H9 (cell line): Measurements from ENCODE around the gene FKBP11. TPM values are rescaled to one million over a fixed set of nuclear protein-coding genes. Genes with fewer than 3 reads are reported as not detected.

Source experiments
- DNase-seq: peaks from one replicate; pipeline ENCODE4 v3.0.0-alpha.2; 2017
- H2AFZ ChIP-seq: one replicate; pipeline ENCODE4 v1.6.1; 2013; ENCODE audit warnings: mild to moderate bottlenecking, low read length, control low read depth, moderate library complexity
- H2AK5ac ChIP-seq: 2 replicates; pipeline ENCODE4 v1.6.1; 2013; ENCODE audit warnings: low read length, control low read depth, mixed read lengths; ENCODE audit not compliant: insufficient read length
- H2BK120ac ChIP-seq: one replicate; pipeline ENCODE4 v1.6.1; 2013; ENCODE audit warnings: low read depth, mild to moderate bottlenecking, low read length, control low read depth, inconsistent platforms; ENCODE audit not compliant: poor library complexity, severe bottlenecking
- H2BK12ac ChIP-seq: 2 replicates; pipeline ENCODE4 v1.6.1; 2013; ENCODE audit warnings: low read length, control low read depth, mixed read lengths, low read depth; ENCODE audit not compliant: insufficient read length
- H2BK15ac ChIP-seq: 2 replicates; pipeline ENCODE4 v1.6.1; 2013; ENCODE audit warnings: low read depth, low read length, control low read depth
- H2BK20ac ChIP-seq: one replicate; pipeline ENCODE4 v1.6.1; 2013; ENCODE audit warnings: low read depth, mild to moderate bottlenecking, low read length, control low read depth, inconsistent platforms; ENCODE audit not compliant: poor library complexity, severe bottlenecking
- H2BK5ac ChIP-seq: 2 replicates; pipeline ENCODE4 v1.6.1; 2013; ENCODE audit warnings: low read length, control low read depth, mixed read lengths; ENCODE audit not compliant: insufficient read length
- H3K14ac ChIP-seq: 2 replicates; pipeline ENCODE4 v1.6.1; 2013; ENCODE audit warnings: low read length, control low read depth; ENCODE audit not compliant: insufficient read depth
- H3K18ac ChIP-seq: 2 replicates; pipeline ENCODE4 v1.6.1; 2013; ENCODE audit warnings: low read depth, mild to moderate bottlenecking, mixed read lengths, low read length, control low read depth; ENCODE audit not compliant: insufficient read length
- H3K23ac ChIP-seq: 2 replicates; pipeline ENCODE4 v1.6.1; 2013; ENCODE audit warnings: low read length, control low read depth, mixed read lengths, low read depth; ENCODE audit not compliant: insufficient read length
- H3K23me2 ChIP-seq: 2 replicates; pipeline ENCODE4 v1.6.1; 2013; ENCODE audit warnings: low read depth, mild to moderate bottlenecking, mixed read lengths, low read length, control low read depth; ENCODE audit not compliant: insufficient read length, poor library complexity, severe bottlenecking
- H3K27ac ChIP-seq: 2 replicates; pipeline ENCODE4 v1.5.1; 2013; ENCODE audit warnings: low read length, control low read depth, mixed read lengths, low read depth; ENCODE audit not compliant: insufficient read length
- H3K27me3 ChIP-seq: 2 replicates; pipeline ENCODE4 v1.6.1; 2013; ENCODE audit warnings: low read length, control low read depth, inconsistent platforms; ENCODE audit not compliant: insufficient read depth
- H3K4ac ChIP-seq: 2 replicates; pipeline ENCODE4 v1.6.1; 2013; ENCODE audit warnings: low read depth, mild to moderate bottlenecking, control low read depth, inconsistent platforms, low read length, moderate library complexity
- H3K4me1 ChIP-seq: 2 replicates; pipeline ENCODE4 v1.6.1; 2013; ENCODE audit warnings: low read length, control low read depth, inconsistent platforms; ENCODE audit not compliant: insufficient read depth
- H3K4me2 ChIP-seq: 2 replicates; pipeline ENCODE4 v1.6.1; 2013; ENCODE audit warnings: low read length, control low read depth, mixed read lengths; ENCODE audit not compliant: insufficient read length, insufficient read depth
- H3K56ac ChIP-seq: 2 replicates; pipeline ENCODE4 v1.6.1; 2013; ENCODE audit warnings: low read depth, mild to moderate bottlenecking, mixed read lengths, low read length, control low read depth; ENCODE audit not compliant: insufficient read length
- H3K79me1 ChIP-seq: 2 replicates; pipeline ENCODE4 v1.6.1; 2013; ENCODE audit warnings: low read depth, mild to moderate bottlenecking, moderate library complexity, low read length, control low read depth, inconsistent platforms; ENCODE audit not compliant: insufficient read depth, poor library complexity, severe bottlenecking
- H3K79me2 ChIP-seq: 2 replicates; pipeline ENCODE4 v1.6.1; 2013; ENCODE audit warnings: low read length, control low read depth, inconsistent platforms; ENCODE audit not compliant: insufficient read depth
- H3K9ac ChIP-seq: 2 replicates; pipeline ENCODE4 v1.6.1; 2013; ENCODE audit warnings: low read length, control low read depth, mixed read lengths; ENCODE audit not compliant: insufficient read length; ENCODE audit errors: extremely low read depth
- H3K9me3 ChIP-seq: one replicate; pipeline ENCODE4 v1.6.1; 2013; ENCODE audit warnings: low read depth, low read length, inconsistent platforms; ENCODE audit not compliant: control insufficient read depth
- H3T11ph ChIP-seq: one replicate; pipeline ENCODE4 v1.6.1; 2013; ENCODE audit warnings: mild to moderate bottlenecking, low read length, control low read depth, inconsistent platforms
- H4K20me1 ChIP-seq: one replicate; pipeline ENCODE4 v1.6.1; 2013; ENCODE audit not compliant: control insufficient read depth, insufficient read length, insufficient read depth
- H4K5ac ChIP-seq: 2 replicates; pipeline ENCODE4 v1.6.1; 2013; ENCODE audit warnings: low read depth, mild to moderate bottlenecking, mixed read lengths, low read length, control low read depth; ENCODE audit not compliant: insufficient read length
- H4K8ac ChIP-seq: replicated peaks from 2 replicates; pipeline ENCODE4 v1.6.1; 2013; ENCODE audit warnings: low read length, control low read depth, mixed read lengths, low read depth; ENCODE audit not compliant: insufficient read length
- H4K91ac ChIP-seq: 2 replicates; pipeline ENCODE4 v1.6.1; 2013; ENCODE audit warnings: low read depth, mild to moderate bottlenecking, moderate library complexity, mixed read lengths, low read length, control low read depth; ENCODE audit not compliant: insufficient read length
- H3K27ac Mint-ChIP-seq, 3 experiments: 2 replicates in 2 of 3; 3 replicates in 1 of 3; pipeline ENCODE4 v1.8.0; 2020 to 2021; ENCODE audit warnings: mixed read lengths in 3 of 3, mild to moderate bottlenecking in 1 of 3, moderate library complexity in 1 of 3
- H3K27me3 Mint-ChIP-seq: 2 replicates; pipeline ENCODE4 v1.8.0; 2021; ENCODE audit warnings: low read depth, mild to moderate bottlenecking, moderate library complexity, mixed read lengths
- H3K36me3 Mint-ChIP-seq, 3 experiments: 2 replicates in 2 of 3; 3 replicates in 1 of 3; pipeline ENCODE4 v1.8.0; 2020 to 2021; ENCODE audit warnings: low read depth in 3 of 3, mixed read lengths in 3 of 3; ENCODE audit not compliant: insufficient read depth in 1 of 3
- H3K4me1 Mint-ChIP-seq, 2 experiments: 2 replicates each; pipeline ENCODE4 v1.8.0; 2020; ENCODE audit warnings: mixed read lengths in 2 of 2
- H3K4me3 Mint-ChIP-seq, 2 experiments: 2 replicates in 1 of 2; 3 replicates in 1 of 2; pipeline ENCODE4 v1.8.0; 2020 to 2021; ENCODE audit warnings: mild to moderate bottlenecking in 2 of 2, mixed read lengths in 2 of 2, moderate library complexity in 1 of 2
- H3K9me3 Mint-ChIP-seq, 2 experiments: 2 replicates in 1 of 2; 3 replicates in 1 of 2; pipeline ENCODE4 v1.8.0; 2020; ENCODE audit warnings: mild to moderate bottlenecking in 2 of 2, mixed read lengths in 2 of 2, moderate library complexity in 1 of 2
- CTCF ChIP-seq: fragments of 200-600 bp; sonication (generic); conservative IDR thresholded peaks from 3 replicates; pipeline ENCODE4 v1.8.0; 2021; ENCODE audit warnings: antibody characterized with exemption, mild to moderate bottlenecking
- WGBS: extraction: QIAGEN DNeasy Blood & Tissue Kit; methylation state at CpG from one replicate; pipeline ENCODE4 v1.1.7; 2013; ENCODE audit warnings: missing lambda C conversion rate, low lambda C conversion rate, mixed read lengths; ENCODE audit not compliant: insufficient read length; ENCODE audit errors: extremely low coverage; 5-methylcytosine and 5-hydroxymethylcytosine counted together
- total RNA-seq: library from RNA; stranded (reverse); gene quantifications from 2 replicates; pipeline ENCODE4 v1.2.1, GENCODE V29; 2021

FKBP11 gene
- total RNA-seq, 1 experiment from 2014 or later = 40.8 TPM

- Histone ChIP-seq H3K4me2 (no peak overlapping the region), H3K23me2 (no peaks in the 10 kb centered on the region), H2BK120ac (no peak overlapping the region), H3K27me3 (no peaks in the 10 kb centered on the region), H3K23ac (no peak overlapping the region), H4K5ac (no peak overlapping the region), H4K20me1 (no peaks in the 10 kb centered on the region), H3K4me1 (no peaks in the 10 kb centered on the region), H3K9me3 (no peaks in the 10 kb centered on the region), H2BK20ac (no peak overlapping the region), H2BK5ac (no peak overlapping the region), H2AFZ (no peak overlapping the region), H3K4ac (no peak overlapping the region), H3K79me2 (no peaks in the 10 kb centered on the region), H2BK15ac (no peak overlapping the region), H3K18ac (no peak overlapping the region), H4K8ac (no peak overlapping the region), H3K56ac (no peak overlapping the region), H4K91ac (no peak overlapping the region), H3T11ph (no peak overlapping the region), H3K27ac (no peak overlapping the region), H3K14ac (no peak overlapping the region), H3K79me1 (no peaks in the 10 kb centered on the region), H2BK12ac (no peak overlapping the region), H3K9ac (no peak overlapping the region), H2AK5ac (no peak overlapping the region)
- Mint-ChIP-seq H3K4me1 (peaks cover 8% of the 10 kb centered on the region in 2 experiments), H3K36me3 (no peaks in the 10 kb centered on the region), H3K27ac (no peak overlapping the region), H3K27me3 (peaks cover 43% of the 10 kb centered on the region), H3K4me3 (no peak overlapping the region), H3K9me3 (no peaks in the 10 kb centered on the region; a peak in 1 of 5 replicates)
- no CpG with 5 or more reads among the region's 1 CpG for WGBS
- DNase-seq = no peak
- no peak for TF ChIP-seq CTCF
These were observed 31.0 kb downstream of the FKBP11 start for GRCh38 chr12:48894271-48894670.
